ENCODE data around the gene SLC25A28. TPM values are rescaled to one million over a fixed set of nuclear protein-coding genes. Genes with fewer than 3 reads are reported as not detected.
A peak's percentile ranks its signal among the peaks of the same experiment; 100 is the strongest.

The SLC25A28 gene, protein sequence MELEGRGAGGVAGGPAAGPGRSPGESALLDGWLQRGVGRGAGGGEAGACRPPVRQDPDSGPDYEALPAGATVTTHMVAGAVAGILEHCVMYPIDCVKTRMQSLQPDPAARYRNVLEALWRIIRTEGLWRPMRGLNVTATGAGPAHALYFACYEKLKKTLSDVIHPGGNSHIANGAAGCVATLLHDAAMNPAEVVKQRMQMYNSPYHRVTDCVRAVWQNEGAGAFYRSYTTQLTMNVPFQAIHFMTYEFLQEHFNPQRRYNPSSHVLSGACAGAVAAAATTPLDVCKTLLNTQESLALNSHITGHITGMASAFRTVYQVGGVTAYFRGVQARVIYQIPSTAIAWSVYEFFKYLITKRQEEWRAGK
- 10 to 100 TPM; 35.6 to 37.5 (median 37.4) TPM for polyA plus RNA-seq (ENCODE audit: insufficient read length in 3 of 3)

DNA sequence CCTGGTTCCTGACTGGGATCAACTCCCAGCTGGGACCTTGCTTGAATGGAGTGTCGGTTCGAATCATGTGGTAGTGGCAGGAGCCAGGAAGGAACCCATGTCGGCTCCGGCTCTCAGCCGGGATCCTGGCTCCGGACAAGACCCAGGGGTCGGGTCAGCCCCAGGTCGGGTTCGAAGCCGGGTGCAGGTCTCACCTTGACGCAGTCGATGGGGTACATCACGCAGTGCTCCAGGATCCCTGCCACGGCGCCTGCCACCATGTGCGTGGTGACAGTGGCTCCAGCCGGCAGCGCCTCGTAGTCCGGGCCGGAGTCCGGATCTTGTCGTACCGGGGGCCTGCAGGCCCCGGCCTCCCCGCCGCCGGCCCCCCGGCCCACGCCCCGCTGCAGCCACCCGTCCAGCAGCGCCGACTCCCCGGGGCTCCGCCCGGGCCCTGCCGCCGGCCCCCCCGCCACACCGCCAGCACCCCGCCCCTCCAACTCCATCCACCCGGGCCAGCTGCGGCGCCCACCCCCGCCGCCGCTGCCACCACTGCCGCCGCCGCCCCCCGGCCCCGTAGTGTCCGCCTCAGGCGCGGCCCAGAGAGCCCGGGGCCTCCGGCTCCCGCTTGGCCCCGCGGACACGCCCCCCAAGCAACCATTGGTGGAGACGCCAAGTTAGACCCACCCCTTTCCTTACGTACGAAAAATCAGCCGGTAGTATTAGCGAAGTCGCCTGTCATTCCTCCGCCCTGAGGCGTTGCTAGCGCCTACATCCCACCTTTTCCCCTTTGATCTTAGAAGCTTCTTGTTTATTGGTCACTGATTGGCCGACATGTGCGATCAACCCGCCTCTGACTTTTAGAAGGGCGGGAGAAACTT lies at the start of gene SLC25A28:
SLC25A28 (minus strand) TSS at position 589 of the 860 bp plus-strand sequence; CDS start at position 485, 104 bp downstream.
- peak; percentile 97 to 99 (median 97) for DNase-seq (ENCODE audit: low read depth in 3 of 3, low spot score in 2 of 3)

DNA sequence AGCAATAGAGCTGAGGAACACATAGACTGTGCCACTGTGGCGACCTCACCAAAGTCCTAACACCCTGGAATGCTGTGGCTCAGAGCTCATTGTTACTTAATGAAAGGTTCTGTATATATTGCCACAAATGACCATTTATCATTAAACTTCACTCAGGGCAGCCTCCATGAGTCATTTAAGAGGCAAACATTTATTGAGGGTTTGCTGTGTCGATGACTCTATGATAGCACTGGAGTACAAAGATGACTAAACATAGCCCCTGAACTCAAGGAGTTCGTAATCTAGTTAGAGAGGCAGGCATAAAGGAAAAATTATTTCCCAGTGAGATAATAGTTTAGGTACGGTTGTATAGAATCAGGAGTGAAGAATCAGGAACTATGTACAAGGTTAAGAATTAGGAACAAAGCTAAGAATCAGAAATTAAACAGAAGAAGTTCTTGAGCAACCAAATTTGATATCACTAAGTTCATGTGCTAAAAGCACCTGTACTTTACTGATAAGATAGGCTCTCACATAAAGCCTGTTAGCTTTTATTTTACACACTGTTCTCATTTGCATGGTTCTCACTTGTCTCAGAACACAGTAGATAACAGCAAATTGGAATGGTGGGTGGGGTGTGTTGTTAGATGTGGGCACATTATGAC lies 47.0 kb upstream of the SLC25A28 start:
- DNase-seq (ENCODE audit: low read depth in 3 of 3, low spot score in 2 of 3) = no peak

DNA sequence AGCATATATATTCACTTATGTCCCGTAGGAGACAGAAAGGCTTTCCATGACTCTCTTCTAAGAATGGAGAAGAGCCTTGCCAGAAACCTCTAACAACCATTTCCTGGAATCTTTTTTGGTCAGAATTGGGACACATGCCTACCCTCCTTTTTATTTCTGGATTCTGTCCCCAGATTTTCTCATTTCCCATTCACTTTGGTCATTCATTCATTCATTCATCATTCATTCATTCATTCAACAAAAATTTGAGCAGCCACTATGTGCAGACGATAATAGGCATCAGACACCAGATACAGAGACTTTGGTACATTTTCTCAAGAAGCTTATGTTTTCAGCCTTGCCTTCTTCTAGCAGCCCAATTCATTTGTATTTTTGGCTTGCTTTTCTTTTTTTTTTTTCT lies 45.1 kb upstream of the SLC25A28 start:
- DNase-seq (ENCODE audit: low read depth in 3 of 3, low spot score in 2 of 3) = no peak

DNA sequence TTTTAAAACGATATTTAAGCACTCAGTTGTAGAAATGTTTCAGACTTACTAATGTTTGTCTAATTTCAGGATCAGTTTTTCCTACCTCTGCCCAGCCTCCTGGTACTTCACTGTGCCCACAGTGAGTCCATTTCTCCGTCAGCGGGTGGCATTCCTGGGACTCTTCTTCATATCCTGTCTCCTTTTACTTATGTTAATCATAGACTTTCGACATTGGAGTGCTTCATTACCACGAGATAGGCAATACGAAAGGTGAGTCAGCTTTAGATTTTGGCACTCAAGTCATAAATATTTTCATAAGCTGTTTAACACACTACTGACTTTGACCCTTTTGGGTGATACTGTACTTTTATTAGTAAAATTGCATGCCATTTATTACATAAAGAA lies 41.1 kb upstream of the SLC25A28 start:
- no peak for DNase-seq (ENCODE audit: low read depth in 3 of 3, low spot score in 2 of 3)

DNA sequence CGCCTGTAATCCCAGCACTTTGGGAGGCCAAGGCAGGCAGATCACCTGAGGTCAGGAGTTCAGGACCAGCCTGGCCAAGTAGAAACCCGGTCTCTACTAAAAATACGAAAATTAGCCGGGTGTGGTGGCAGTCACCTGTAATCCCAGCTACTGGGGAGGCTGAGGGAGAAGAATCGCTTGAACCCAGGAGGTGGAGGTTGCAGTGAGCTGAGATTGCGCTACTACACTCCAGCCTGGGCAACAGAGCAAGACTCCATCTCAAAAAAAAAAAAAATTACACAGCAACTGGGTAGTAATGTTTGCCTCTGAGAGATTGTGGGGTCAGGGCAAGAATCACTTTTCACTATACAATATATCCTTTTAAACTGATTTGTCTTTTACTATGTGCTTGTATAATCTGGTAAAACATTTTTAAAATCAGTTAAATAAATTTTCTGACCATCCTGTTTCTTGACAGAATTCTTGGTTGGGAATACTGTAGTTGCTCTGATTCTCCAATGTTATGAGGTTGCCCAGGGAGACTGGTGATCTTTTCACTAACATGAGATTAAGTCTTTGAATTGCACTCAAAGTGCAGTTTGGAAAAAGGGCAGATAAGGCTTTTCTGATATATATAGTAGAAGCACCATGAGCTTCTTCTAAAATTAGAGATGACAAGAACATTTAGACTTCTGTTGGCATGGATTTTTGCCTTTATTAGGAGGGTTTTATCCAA lies 40.6 kb upstream of the SLC25A28 start:
- DNase-seq (ENCODE audit: low read depth in 3 of 3, low spot score in 2 of 3) = no peak

DNA sequence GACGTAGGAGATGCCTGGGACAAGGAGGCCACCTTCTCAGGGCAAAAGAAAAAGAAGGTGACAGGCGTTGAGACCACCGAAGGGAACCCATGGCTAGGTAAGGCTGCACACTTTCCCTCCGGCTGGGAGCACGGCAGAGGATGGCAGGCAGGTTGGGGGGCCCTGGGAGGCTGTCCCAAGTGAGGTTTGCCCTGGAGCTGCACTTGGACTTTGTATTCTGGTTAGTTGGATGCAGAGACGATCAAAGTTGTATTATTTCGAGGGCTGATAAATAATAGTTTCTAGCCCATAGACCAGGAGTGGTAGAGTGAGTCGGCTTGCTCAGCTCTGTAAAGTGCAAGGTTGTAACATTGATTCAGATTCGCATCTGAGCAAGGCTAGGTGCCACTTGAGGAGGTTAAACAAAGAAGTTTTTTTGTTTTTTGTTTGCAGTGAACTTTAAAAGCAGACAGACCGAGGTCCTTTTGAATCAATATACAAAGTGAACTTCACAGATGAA lies 39.7 kb upstream of the SLC25A28 start:
- DNase-seq (ENCODE audit: low read depth in 3 of 3, low spot score in 2 of 3) = no peak

DNA sequence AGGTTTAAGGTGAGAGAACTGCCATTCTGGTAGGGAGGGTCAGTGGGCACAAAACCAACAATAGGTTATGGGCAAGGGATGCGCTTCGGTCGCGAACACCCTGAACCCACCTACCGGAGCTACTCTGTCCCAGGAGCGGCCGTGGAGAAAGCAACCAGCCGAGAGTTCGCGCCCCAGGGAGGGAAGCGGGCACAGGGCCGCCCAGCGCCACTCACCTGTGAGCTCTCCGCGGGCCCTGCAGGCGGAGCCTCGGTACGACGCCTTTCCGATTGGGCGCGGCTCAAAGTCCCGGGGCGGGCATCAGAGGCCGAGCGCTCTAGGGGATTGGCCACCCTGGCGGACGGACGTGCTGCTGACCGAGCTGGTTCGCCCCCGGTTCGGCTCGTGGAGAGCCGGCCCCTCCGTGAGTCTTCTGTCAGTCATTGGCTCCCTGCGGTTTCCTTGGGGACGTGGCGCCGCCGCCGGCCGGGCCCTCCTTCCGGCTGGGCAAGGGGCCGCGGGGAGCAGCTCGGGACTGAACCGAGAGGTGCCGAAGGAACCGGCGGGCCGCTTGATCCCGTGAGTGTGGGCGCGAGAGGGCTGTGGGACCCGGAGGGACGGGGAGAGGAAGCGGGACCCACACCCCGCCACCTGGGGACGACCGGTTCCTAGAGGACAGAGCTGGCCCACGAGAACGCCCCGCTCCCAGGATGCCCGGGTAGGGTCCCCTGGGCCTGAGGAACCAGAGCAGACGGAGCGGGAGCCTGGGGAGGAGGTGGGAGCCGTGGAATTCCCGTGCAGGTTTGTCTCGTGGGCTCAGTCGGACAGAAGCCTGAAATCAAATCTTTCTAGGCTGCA lies 39.0 kb upstream of the SLC25A28 start, which contains the start of gene ENTPD7:
ENTPD7 (plus strand) TSS at position 479 of the 837 bp plus-strand sequence. CDS start 448 bp downstream, outside the sequence.
- DNase-seq (ENCODE audit: low read depth in 3 of 3, low spot score in 2 of 3) = peak; percentile 67 to 89 (median 80)

DNA sequence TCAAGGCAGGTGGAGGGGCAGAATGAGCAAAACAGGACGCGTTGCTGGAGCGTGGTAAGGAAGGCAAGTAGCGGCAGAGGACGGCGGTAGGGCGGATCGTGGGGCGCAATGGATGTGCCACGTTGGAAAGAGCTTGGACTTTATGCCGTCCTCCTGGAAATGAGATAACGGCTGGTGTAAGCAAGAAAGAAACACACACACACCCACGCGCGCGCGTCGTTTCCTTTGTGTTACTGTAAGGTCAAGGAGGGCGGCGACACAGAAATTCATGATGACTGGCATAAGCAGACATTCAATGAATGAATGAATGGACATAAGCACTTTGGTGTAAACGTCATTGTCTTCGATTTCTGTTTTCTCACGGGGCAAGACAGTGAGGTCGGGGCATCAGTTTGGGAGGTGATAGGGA lies 38.4 kb upstream of the SLC25A28 start:
- DNase-seq (ENCODE audit: low read depth in 3 of 3, low spot score in 2 of 3) = no peak

DNA sequence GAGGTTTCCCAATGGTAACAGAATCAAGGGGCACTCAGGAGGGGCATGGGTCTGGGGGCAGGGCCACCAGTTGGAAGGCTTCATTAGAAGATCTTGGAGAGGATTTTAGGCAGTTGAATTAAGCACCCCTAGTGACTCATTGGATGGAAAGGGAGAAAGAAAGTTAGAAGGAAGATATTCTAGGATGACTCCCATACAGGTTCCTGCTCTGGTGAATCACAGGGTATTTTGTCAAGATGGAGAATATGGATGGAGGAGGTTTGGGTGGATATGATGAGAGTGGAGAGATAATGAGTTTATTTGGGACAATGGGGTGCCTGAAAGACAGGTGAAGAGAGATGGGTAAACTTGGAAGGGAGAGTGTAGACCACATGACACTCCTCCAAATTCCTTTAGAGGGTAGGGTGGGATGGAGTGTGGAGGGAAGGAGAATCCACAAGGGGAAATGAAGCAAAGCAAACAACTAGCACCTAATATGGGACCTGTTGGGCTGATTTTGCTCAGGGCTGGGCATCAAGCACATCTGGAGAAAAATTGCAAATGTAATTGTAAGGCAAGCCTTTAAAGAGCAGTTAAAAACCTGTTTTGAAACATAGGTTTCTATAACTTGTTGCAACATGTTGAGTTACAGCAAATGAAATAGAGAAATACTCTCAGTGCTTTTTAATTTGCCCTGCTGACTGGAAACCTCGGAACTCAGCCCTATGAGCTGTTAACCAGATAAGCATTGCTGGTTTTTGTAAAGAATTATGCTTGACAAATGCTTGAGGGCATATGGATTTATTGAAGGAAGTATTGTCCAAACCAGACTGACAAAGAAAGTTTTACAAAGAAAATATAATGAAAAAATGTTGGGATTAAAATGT lies 36.2 kb upstream of the SLC25A28 start:
- DNase-seq (ENCODE audit: low read depth in 3 of 3, low spot score in 2 of 3) = no peak

DNA sequence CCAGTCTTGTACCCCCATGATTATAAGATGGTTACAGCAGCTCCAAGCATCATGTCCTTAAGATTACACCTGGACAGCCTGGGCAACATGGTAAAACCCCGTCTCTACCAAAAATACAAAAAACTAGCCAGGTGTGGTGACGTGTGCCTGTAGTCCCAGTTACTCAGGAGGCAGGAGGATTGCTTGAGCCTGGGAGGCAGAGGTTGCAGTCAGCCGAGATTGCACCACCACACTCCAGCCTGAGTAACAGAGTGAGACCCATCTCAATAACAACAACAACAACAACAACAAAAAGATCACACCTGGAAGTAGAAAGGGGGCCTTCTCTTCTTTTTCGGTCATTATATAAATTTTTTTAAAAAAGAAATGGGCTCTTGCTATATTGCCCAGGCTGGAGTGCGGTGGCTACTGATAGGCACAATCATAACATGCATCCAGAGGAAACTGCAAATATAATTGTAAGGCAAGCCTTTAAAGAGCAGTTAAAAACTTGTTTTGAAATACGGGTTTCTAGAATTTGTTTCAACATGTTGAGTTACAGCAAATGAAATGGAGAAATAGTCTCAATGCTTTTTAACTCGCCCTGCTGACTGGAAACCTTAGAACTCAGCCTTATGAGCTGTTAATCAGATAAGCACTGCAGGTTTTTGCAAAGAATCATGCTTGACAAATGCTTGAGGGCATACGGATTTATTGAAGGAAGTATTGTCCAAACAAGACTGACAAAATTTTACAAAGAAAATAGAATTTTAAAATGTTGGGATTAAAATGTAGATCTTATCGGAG lies 34.3 kb upstream of the SLC25A28 start:
- DNase-seq (ENCODE audit: low read depth in 3 of 3, low spot score in 2 of 3) = no peak

DNA sequence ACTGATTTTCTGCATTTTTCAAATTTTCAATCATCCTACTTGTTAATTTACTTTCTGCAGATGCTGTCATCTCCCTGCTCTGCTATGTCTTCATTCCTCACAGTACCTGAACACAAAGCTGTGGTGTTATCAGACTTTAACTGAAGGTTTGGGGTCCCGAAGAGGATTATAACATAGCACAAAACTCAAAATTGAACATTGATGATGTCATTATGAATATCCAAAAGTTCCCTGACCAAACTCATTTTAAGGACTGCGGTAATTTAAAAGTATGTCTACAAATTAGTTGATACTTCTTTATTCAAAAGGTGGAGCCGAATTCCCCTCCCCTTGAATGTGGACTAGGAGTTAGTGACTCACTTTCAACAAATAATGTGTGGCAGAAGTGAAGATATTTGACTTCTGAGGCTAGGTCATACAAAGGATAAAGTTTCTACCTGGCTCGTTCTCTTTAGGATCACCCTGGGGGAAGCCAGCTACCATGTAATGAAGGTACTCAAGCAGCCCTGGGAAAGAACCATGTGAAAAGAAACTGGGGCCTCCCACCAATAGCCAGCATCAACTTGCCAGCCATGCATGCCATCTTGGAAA lies 32.7 kb upstream of the SLC25A28 start:
- DNase-seq (ENCODE audit: low read depth in 3 of 3, low spot score in 2 of 3) = no peak

DNA sequence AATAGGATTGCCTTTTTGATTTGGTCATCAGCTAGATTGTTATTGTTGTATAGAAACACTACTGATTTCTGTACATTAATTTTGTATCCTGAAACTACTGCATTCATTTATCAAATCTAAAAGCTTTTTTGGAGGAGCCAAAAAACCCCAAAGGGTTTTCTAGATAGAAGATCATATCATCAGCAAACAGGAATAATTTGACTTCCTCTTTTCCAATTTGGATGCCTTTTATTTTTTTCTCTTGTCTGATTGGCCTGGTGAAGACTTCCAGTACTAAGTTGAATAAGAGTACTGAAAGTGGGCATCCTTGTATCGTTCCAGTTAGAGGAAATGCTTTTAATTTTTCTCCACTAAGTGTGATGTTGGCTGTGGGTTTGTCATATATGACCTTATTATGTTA lies 28.5 kb upstream of the SLC25A28 start:
- DNase-seq (ENCODE audit: low read depth in 3 of 3, low spot score in 2 of 3) = no peak

DNA sequence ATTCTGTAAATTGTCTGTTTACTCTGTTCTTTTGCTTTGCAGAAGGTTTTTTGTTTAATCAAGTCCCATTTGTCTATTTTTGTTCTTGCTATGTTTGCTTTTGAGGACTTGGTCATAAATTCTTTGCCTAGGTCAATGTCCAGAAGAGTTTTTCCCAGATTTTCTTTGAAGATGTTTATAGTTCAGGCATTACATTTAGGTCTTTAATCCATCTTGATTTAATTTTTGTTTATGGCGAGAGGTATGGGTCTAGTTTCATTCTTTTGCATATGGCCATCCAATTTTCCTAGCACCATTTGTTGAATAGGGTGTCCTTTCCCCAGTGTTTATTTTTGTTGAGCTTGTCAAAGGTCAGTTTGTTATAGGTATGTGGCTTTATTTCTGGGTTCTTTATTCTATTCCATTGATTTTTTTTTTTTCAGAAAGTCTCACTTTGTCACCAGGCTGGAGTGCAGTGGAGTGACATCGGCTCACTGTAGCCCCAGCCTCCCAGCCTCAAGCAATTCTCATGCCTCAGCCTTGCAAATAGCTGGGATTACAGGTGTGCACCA lies 27.4 kb upstream of the SLC25A28 start:
- no peak for DNase-seq (ENCODE audit: low read depth in 3 of 3, low spot score in 2 of 3)

DNA sequence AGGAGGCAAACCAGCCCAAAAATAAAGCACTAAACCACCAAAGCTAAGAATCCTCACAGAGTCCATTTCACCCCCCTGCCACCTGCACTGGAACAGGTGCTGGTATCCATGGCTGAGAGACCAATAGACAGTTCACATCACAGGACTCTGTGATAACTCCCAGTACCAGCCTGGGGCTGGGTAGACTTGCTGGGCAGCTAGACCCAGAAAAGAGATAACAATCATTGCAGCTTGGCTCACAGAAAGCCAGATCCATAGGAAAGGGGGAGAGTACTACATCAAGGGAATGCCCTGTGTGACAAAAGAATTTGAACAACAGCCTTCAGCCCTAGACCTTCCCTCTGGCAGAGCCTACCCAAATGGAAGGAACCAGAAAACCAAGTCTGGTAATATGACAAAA lies 13.6 kb upstream of the SLC25A28 start:
- no peak for DNase-seq (ENCODE audit: low read depth in 3 of 3, low spot score in 2 of 3)

DNA sequence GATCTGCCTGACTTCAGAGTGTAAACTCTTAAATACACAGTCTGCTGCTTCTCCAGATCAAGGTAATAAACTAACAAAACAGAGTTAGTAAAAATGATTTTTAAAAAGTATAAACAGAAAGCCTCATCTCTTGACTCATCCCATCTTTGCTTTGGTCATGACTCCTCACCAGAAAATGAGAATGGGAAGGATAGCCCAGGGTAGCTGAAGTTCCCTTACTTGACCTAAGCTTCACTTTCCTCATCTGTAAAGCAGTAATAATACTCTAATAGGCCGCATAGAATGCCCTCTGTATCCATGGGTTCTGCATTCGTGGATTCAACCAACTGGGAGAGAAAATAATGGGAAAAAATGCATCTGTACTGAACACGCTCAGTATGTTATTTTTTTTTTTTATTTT lies 11.3 kb upstream of the SLC25A28 start:
- no peak for DNase-seq (ENCODE audit: low read depth in 3 of 3, low spot score in 2 of 3)

DNA sequence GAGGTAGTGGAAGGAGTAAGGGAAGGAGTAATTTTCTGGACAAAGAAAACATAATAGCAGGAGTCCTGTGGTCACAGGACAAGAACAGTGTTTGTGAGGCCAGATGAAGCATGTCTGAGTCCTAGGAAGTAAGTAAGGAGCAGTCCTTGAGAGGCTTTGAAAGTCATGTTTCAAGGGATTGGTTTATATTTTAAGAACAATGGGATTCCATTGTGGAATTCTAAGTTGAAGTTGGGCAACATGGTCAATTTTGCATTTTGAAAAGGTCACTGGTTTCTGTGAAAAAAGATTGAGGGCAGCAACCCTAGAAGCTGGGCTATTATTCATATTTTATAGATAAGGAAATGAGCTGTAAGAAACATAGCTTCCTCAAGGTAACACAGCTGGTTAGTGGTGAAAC lies 10.8 kb upstream of the SLC25A28 start:
- no peak for DNase-seq (ENCODE audit: low read depth in 3 of 3, low spot score in 2 of 3)

DNA sequence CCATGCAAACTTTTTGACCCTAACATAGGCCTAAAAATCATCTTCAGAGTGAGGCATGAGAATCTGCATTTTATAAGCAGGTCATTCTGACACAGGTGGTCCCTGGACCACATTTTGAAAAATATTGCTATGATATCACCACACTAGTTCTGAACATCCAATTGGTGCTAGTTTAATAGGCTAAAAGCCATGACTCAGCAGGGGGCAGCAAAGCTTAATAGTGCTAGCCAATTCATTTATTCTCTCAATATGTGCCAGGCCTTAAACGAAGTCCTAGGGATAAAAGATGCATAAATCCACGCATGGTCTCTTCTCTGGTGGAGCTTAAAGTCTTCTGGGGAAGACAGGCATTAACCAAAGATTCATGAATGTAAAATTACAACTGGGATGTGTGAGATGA lies 10.2 kb upstream of the SLC25A28 start:
- DNase-seq (ENCODE audit: low read depth in 3 of 3, low spot score in 2 of 3) = no peak

Measured in right renal cortex interstitium (tissue), 3 donors.